Testis (tissue), 3 donors: ENCODE measurements around the gene STARD3. TPM values are rescaled to one million over a fixed set of nuclear protein-coding genes. Genes with fewer than 3 reads are reported as not detected.

ENCODE experiments used
- DNase-seq: peaks from one replicate; pipeline ENCODE4 v3.0.0-alpha.2; 2019
- H3K27ac ChIP-seq, 2 donors: fragments of 200-600 bp; sonication (generic); one replicate each; pipeline ENCODE4 v1.5.1; 2019
- H3K27me3 ChIP-seq: fragments of 200-600 bp; sonication (generic); one replicate; pipeline ENCODE4 v1.5.1; 2019
- H3K36me3 ChIP-seq: fragments of 200-600 bp; sonication (generic); one replicate; pipeline ENCODE4 v1.5.1; 2017; ENCODE audit warnings: low read depth; ENCODE audit errors: missing control alignments
- H3K4me1 ChIP-seq: fragments of 200-600 bp; sonication (generic); one replicate; pipeline ENCODE4 v1.5.1; 2019
- H3K4me3 ChIP-seq, 2 donors: fragments of 200-600 bp; sonication (generic); one replicate each; pipeline ENCODE4 v1.5.1; 2017 to 2019
- H3K9me3 ChIP-seq: fragments of 200-600 bp; sonication (generic); one replicate; pipeline ENCODE4 v1.5.1; 2017
- POLR2A ChIP-seq: fragments of 450-650 bp; IDR thresholded peaks from one replicate; pipeline ENCODE4 v1.6.1; 2017; ENCODE audit warnings: antibody characterized with exemption, mild to moderate bottlenecking, moderate library complexity
- WGBS, 2 donors: methylation state at CpG; one replicate each; pipeline ENCODE4 v1.1.5; 2018; 5-methylcytosine and 5-hydroxymethylcytosine counted together
- intact Hi-C: fragments of 100-400 bp; cut with DNase I; formaldehyde crosslinking; loops from one replicate; pipeline ENCODE4 v1.15.1; 2023; ENCODE audit warnings: low total_unique reads
- polyA plus RNA-seq: library from polyadenylated mRNA; stranded (reverse); fragments of 350-450 nt; fragmentation: Illumina TruSeq; extraction: RNeasy Lipid Tissue Mini Kit (QIAGEN cat#74804); gene quantifications from one replicate; pipeline ENCODE4 v1.2.3, GENCODE V29; 2014; ENCODE audit warnings: low read depth, low replicate concordance; ENCODE audit not compliant: insufficient read depth
- total RNA-seq, 2 donors: library from RNA; depleted of rRNA; stranded (reverse); fragments of >200 nt; gene quantifications; one replicate each; pipeline ENCODE4 v1.2.3, GENCODE V29; 2016
- TF ChIP-seq, protein P1 (sequence below), 3 experiments: fragments of 450-650 bp in 2 of 3; fragments of 200-600 bp in 1 of 3; sonication (generic) in 1 of 3; IDR thresholded peaks; one replicate each; pipeline ENCODE4 v1.5.1; 2016 to 2019; ENCODE audit warnings: antibody characterized with exemption in 3 of 3, mild to moderate bottlenecking in 2 of 3, moderate library complexity in 1 of 3

Gene STARD3
- total and polyA plus RNA-seq, 3 donors from 2014 or later = 102 to 352 (median 265) TPM

DNA sequence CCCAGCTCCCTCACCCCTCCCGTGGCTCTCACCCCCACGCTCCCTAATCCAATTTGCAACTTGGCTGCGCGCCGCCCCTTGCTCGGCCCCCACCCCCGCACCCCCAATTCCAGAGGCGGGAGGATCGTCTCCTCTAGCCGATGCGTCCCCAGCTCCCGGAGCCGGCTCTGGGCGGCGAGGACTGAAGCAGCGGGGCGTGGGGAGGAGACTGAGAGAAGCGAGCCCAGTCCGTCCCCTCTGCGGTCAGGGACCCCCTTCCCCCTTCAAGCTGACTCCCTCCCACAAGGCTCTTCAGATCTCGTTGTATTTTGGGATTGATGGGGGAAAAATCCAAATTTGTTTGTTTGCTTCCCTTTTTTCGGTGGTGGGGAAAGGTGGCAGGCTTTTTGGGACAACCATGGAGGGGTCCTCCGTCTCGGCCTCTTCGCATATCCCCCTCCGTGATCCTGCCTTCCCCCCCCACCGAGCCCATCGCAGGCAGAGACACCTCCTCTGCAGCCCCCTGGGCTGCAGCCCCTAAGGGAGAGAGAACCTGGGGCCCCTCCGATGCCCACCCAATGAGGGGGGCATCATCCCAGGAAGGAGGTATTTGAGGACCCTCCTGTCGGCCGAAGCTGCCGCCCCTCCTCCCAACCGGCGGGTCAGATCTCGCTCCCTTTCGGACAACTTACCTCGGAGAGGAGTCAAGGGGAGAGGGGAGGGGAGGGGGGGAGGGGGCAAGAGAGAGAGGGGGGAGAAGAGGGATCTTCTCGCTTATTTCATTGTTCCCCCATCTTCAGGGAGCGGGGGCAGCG is 29.7 kb upstream of the STARD3 start:
- Histone ChIP-seq H3K4me1 (peaks cover 6% of the 10 kb centered on the region), H3K36me3 (no peaks in the 10 kb centered on the region), H3K9me3 (no peaks in the 10 kb centered on the region), H3K27me3 (peaks cover 5% of the 10 kb centered on the region), H3K27ac (no peak overlapping the region), H3K4me3 (no peak overlapping the region)
- TF ChIP-seq, protein P1, sequence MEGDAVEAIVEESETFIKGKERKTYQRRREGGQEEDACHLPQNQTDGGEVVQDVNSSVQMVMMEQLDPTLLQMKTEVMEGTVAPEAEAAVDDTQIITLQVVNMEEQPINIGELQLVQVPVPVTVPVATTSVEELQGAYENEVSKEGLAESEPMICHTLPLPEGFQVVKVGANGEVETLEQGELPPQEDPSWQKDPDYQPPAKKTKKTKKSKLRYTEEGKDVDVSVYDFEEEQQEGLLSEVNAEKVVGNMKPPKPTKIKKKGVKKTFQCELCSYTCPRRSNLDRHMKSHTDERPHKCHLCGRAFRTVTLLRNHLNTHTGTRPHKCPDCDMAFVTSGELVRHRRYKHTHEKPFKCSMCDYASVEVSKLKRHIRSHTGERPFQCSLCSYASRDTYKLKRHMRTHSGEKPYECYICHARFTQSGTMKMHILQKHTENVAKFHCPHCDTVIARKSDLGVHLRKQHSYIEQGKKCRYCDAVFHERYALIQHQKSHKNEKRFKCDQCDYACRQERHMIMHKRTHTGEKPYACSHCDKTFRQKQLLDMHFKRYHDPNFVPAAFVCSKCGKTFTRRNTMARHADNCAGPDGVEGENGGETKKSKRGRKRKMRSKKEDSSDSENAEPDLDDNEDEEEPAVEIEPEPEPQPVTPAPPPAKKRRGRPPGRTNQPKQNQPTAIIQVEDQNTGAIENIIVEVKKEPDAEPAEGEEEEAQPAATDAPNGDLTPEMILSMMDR (IDR thresholded peaks at IDR 0.05) = no peak
- no peak for TF ChIP-seq POLR2A
- 0 to 2% methylated on average over 16 to 37 of the region's 40 CpGs for WGBS, 2 donors
- intact Hi-C loops = no loop called here
- DNase-seq = no peak

DNA sequence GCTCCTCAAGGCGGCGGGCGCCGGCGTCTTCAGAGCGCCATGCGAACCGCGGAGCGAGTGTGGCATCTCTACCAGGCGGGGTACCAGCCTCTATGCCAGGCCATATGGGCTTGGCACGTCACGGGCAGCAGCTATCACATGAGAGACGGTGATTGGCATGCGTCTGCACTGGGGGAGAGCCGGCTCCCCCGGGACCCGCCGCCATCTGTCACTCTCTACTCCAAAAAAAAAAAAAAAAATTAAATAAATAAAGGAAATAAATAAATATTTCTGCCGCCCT is 29.2 kb upstream of the STARD3 start, which contains the start of gene NEUROD2:
NEUROD2 (minus strand) TSS at position 70 of the 280 bp plus-strand sequence. CDS start 1,321 bp downstream, outside the sequence.
- DNase-seq = no peak

DNA sequence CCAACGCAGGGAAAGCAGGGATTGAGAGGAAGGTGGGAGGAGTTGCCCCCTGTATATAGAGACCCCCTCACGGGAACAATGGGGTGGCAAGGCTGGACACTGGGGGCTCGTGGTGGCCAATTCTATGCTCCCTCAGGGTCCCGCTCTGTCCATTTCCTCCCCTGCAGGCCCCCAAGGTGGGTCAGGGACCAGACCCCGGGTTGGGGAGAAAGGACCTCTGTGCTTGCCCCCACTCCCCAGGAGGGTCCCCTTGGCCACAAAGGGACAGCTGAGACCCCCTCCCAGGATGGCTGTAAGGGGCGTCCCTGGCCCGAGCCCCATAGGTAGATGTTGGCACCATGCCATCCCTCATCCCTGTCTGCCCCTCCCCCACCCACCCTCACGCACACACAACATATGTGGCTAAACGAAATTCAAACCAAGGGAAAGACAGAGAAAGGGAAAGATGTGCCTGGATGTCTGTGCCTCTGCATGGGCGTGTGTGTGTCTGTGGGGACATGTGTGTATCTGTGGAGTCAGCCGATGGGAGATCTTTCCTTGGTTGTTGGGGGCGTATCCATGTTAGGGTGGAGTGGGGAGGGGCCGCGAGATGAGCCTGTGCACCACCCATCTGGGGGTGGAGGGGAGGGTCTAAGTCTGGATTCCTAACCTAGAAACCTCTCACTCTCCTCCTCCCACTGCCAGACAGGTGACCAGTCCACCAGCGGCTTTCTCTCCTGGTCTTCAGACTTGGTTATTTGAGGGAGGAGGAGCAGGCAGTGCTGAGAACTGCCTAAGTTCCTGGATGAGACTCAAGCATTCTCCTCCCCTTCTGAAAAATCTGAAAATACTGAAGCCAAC is 28.6 kb upstream of the STARD3 start:
- H3K4me3 ChIP-seq = no peak overlapping the region
- peaks cover 6% of the 10 kb centered on the region for H3K4me1 ChIP-seq
- H3K27ac ChIP-seq = no peak overlapping the region
- WGBS, 2 donors = 6 to 16% methylated on average over 3 to 15 of the region's 15 CpGs
- intact Hi-C loops = no loop called here
- no peak for TF ChIP-seq POLR2A
- TF ChIP-seq, protein P1 (IDR thresholded peaks at IDR 0.05) = no peak
- no peaks in the 10 kb centered on the region for H3K36me3 ChIP-seq
- no peaks in the 10 kb centered on the region for H3K9me3 ChIP-seq
- DNase-seq = no peak
- H3K27me3 ChIP-seq = peaks cover 5% of the 10 kb centered on the region

More for the DNA sequence above, 29.2 kb upstream of the STARD3 start, which contains the start of gene NEUROD2:
- H3K4me1 ChIP-seq = peaks cover 6% of the 10 kb centered on the region
- intact Hi-C loops = no loop called here
- H3K9me3 ChIP-seq = no peaks in the 10 kb centered on the region
- H3K4me3 ChIP-seq = no peak within 1 kb of the TSS
- peaks cover 5% of the 10 kb centered on the region for H3K27me3 ChIP-seq
- no peaks in the 10 kb centered on the region for H3K36me3 ChIP-seq
- WGBS, 2 donors = 4 to 6% methylated on average over 16 to 20 of the region's 20 CpGs
- H3K27ac ChIP-seq = no peak within 1 kb of the TSS
- TF ChIP-seq, protein P1 (IDR thresholded peaks at IDR 0.05) = no peak
- no peak for TF ChIP-seq POLR2A

DNA sequence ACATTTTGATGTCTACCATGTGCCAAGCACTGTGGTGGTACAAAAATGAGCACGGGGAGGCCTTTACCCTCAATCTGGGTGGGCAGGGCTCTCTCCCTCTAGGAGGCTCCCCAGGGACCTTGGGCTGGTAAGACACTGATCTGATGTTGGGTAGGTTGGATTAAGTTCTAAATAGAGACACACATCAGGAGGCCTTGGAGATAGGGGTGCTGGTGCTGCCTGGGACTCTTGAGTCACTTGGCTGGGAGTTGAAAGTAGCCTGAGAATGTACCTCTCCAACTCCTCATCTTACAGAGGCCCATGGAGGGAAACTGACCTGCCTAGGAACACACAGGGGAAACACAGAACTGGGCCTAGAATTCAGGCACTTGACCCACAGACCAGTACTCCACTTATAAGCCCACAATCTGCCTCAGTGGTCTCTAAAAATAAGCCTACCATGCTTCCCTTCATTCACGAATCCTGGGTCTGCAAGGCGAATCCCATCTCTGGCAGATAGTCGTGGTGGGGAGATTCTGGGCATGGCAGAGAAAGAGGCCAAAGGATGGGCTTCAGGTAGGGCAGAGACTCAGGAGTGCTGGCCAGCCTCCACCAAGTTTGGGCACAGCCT is 27.4 kb upstream of the STARD3 start:
- intact Hi-C loops = no loop called here
- TF ChIP-seq, protein P1 (IDR thresholded peaks at IDR 0.05) = no peak
- TF ChIP-seq POLR2A = no peak
- 90 to 95% methylated on average over 4 of the region's 4 CpGs for WGBS, 2 donors
- Histone ChIP-seq H3K27me3 (peaks cover 5% of the 10 kb centered on the region), H3K4me1 (peaks cover 6% of the 10 kb centered on the region), H3K4me3 (no peak overlapping the region), H3K27ac (no peak overlapping the region), H3K36me3 (no peaks in the 10 kb centered on the region), H3K9me3 (no peaks in the 10 kb centered on the region)
- no peak for DNase-seq
